Nephron (organoid): ENCODE results near the gene GDF7.
"Not testable (repeated sequence)": the region's sequence is repeated elsewhere in the genome, so short reads cannot be mapped to it uniquely, and the experiment has no call there.

ENCODE experiments used
- H3K27ac Mint-ChIP-seq, 3 experiments: 2 replicates each; pipeline ENCODE4 v1.8.0; 2020; ENCODE audit warnings: mixed read lengths in 3 of 3, mild to moderate bottlenecking in 2 of 3, moderate library complexity in 1 of 3
- H3K27me3 Mint-ChIP-seq: 2 replicates; pipeline ENCODE4 v1.8.0; 2021; ENCODE audit warnings: low read depth, mild to moderate bottlenecking, moderate library complexity, mixed read lengths
- H3K36me3 Mint-ChIP-seq: 2 replicates; pipeline ENCODE4 v1.8.0; 2020; ENCODE audit warnings: low read depth, mixed read lengths
- H3K4me1 Mint-ChIP-seq: 2 replicates; pipeline ENCODE4 v1.8.0; 2020; ENCODE audit warnings: mixed read lengths
- H3K4me3 Mint-ChIP-seq, 3 experiments: 2 replicates each; pipeline ENCODE4 v1.8.0; 2020; ENCODE audit warnings: mild to moderate bottlenecking in 3 of 3, mixed read lengths in 3 of 3, moderate library complexity in 2 of 3
- H3K9me3 Mint-ChIP-seq: 2 replicates; pipeline ENCODE4 v1.8.0; 2020; ENCODE audit warnings: mixed read lengths
- TF ChIP-seq, protein P1 (sequence below), 3 experiments: fragments of 200-600 bp; sonication (generic); IDR thresholded peaks; one replicate each; pipeline ENCODE4 v1.5.0; 2021; ENCODE audit warnings: antibody characterized with exemption in 3 of 3; ENCODE audit not compliant: unreplicated experiment in 3 of 3

The GDF7 gene

DNA sequence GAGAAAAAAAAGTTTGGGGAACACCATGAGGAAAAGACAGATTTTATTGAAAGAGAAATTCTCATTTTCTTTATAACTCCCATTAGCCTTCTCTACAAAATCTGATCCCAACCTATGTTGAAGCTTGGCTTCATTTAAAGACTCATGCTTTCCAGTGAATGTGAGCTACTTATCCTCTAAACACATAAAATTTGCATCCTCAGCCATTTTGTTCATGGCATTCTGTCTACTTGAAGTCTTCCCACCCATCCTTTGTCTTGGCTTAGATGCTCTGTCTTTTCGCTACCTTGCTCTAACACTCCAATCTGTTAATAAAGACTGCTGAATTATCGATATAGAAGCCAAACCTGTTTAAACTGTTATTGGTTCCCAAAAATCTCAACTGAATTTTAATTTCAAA is 39.3 kb downstream of the GDF7 start:
- TF ChIP-seq, protein P1, sequence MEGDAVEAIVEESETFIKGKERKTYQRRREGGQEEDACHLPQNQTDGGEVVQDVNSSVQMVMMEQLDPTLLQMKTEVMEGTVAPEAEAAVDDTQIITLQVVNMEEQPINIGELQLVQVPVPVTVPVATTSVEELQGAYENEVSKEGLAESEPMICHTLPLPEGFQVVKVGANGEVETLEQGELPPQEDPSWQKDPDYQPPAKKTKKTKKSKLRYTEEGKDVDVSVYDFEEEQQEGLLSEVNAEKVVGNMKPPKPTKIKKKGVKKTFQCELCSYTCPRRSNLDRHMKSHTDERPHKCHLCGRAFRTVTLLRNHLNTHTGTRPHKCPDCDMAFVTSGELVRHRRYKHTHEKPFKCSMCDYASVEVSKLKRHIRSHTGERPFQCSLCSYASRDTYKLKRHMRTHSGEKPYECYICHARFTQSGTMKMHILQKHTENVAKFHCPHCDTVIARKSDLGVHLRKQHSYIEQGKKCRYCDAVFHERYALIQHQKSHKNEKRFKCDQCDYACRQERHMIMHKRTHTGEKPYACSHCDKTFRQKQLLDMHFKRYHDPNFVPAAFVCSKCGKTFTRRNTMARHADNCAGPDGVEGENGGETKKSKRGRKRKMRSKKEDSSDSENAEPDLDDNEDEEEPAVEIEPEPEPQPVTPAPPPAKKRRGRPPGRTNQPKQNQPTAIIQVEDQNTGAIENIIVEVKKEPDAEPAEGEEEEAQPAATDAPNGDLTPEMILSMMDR (IDR thresholded peaks at IDR 0.05; ENCODE audit: unreplicated experiment in 3 of 3), result no peak
- no peak overlapping the region for H3K27ac Mint-ChIP-seq
- no peaks in the 10 kb centered on the region for H3K27me3 Mint-ChIP-seq
- peaks cover 3% of the 10 kb centered on the region for H3K9me3 Mint-ChIP-seq
- H3K4me1 Mint-ChIP-seq, result no peaks in the 10 kb centered on the region
- peaks cover 15% of the 10 kb centered on the region for H3K36me3 Mint-ChIP-seq
- no peak overlapping the region for H3K4me3 Mint-ChIP-seq

DNA sequence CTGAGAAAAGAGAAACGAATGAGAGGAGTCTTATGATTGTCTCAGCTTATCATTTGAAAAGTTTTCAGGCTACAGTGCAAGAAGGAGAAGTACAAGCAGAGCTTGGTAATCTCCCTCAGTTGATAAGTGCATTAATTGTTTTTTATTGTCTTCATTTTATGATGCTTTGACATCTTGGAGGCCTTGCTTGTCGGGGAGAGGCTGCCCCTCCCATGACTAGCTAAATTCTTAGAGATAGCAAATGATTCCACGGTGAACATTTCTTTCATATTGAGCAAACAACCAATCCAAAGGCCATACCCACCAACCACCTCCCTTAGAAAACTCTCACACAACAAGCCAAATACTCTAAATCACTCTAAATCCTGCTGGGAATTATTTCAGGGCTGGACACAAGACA is 39.8 kb downstream of the GDF7 start:
- TF ChIP-seq, protein P1 (IDR thresholded peaks at IDR 0.05; ENCODE audit: unreplicated experiment in 3 of 3), result no peak
- H3K27me3 Mint-ChIP-seq, result no peaks in the 10 kb centered on the region
- no peak overlapping the region for H3K4me3 Mint-ChIP-seq
- no peak overlapping the region for H3K27ac Mint-ChIP-seq
- H3K36me3 Mint-ChIP-seq, result peaks cover 16% of the 10 kb centered on the region
- peaks cover 3% of the 10 kb centered on the region for H3K9me3 Mint-ChIP-seq
- no peaks in the 10 kb centered on the region for H3K4me1 Mint-ChIP-seq

DNA sequence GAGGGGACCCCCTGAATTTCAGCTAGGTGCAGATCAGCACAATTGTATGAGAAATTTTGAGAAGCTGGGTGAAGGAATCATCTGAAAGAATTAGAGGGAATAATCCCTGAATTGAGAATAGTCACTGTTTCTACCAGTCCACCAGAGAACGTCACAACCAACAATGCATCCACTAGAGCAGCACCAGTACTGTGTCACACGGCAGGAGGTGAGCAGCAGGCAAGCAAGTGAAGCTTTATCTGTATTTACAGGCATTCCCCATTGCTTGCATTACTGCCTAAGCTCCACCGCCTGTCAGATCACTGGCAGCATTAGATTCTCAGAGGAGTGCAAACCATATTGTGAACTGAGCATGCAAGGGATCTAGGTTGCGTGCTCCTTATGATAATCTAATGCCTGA is 40.7 kb downstream of the GDF7 start:
- peaks cover 8% of the 10 kb centered on the region for H3K9me3 Mint-ChIP-seq
- TF ChIP-seq, protein P1 (IDR thresholded peaks at IDR 0.05; ENCODE audit: unreplicated experiment in 3 of 3), result no peak
- no peak overlapping the region for H3K27ac Mint-ChIP-seq
- H3K27me3 Mint-ChIP-seq, result no peaks in the 10 kb centered on the region
- no peaks in the 10 kb centered on the region for H3K4me1 Mint-ChIP-seq
- no peak overlapping the region for H3K4me3 Mint-ChIP-seq
- H3K36me3 Mint-ChIP-seq, result peaks cover 20% of the 10 kb centered on the region

DNA sequence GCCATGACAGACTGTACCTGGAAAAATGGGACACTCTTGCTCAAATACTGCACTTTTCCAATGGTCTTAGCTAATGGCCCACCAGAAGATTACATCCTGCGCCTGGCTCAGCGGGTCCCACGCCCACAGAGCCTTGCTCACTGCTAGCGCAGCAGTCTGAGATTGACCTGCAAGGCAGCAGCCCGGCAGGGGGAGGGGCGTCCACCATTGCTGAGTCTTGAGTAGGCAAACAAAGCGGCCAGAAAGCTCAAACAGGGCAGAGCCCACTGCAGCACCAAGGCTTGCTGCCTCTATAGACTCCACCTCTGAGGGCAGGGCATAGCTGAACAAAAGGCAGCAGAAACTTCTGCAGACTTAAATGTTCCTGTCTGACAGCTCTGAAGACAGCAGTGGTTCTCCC is 44.7 kb downstream of the GDF7 start:
- not testable (repeated sequence) for H3K4me3 Mint-ChIP-seq, H3K4me1 Mint-ChIP-seq, H3K27me3 Mint-ChIP-seq, H3K27ac Mint-ChIP-seq
- peaks cover 59% of the 10 kb centered on the region for H3K36me3 Mint-ChIP-seq
- peaks cover 37% of the 10 kb centered on the region for H3K9me3 Mint-ChIP-seq

DNA sequence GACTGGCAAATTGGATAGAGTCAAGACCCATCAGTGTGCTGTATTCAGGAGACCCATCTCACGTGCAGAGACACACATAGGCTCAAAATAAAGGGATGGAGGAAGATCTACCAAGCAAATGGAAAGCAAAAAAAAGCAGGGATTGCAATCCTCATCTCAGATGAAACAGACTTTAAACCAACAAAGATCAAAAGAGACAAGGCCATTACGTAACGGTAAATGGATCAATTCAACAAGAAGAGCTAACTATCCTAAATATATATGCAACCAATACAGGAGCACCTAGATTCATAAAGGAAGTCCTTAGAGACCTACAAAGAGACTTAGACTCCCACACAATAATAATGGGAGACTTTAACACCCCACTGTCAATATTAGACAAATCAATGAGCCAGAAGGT is 46.6 kb downstream of the GDF7 start:
- H3K9me3 Mint-ChIP-seq, result peaks cover 53% of the 10 kb centered on the region
- not testable (repeated sequence) for H3K4me1 Mint-ChIP-seq, H3K27ac Mint-ChIP-seq, H3K4me3 Mint-ChIP-seq, H3K27me3 Mint-ChIP-seq
- H3K36me3 Mint-ChIP-seq, result peaks cover 75% of the 10 kb centered on the region

DNA sequence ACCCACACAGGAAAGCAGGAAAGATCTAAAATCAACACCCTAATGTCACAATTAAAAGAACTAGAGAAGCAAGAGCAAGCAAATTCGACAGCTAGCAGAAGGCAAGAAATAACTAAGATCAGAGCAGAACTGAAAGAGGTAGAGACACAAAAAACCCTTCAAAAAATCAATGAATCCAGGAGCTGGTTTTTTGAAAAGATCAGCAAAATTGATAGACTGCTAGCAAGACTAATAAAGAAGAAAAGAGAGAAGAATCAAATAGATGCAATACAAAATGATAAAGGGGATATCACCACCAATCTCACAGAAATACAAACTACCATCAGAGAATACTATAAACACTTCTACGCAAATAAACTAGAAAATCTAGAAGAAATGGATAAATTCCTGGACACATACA is 47.5 kb downstream of the GDF7 start:
- not testable (repeated sequence) for H3K27ac Mint-ChIP-seq, H3K27me3 Mint-ChIP-seq, H3K4me3 Mint-ChIP-seq, H3K4me1 Mint-ChIP-seq
- H3K36me3 Mint-ChIP-seq, result peaks cover 84% of the 10 kb centered on the region
- peaks cover 59% of the 10 kb centered on the region for H3K9me3 Mint-ChIP-seq

DNA sequence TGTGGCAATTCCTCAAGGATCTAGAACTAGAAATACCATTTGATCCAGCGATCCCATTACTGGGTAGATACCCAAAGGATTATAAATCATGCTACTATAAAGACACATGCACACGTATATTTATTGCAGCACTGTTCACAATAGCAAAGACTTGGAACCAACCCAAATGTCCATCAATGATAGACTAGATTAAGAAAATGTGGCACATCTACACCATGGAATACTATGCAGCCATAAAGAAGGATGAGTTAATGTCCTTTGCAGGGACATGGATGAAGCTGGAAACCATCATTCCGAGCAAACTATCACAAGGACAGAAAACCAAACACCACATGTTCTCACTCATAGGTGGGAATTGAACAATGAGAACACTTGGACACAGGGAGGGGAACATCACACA is 49.2 kb downstream of the GDF7 start:
- H3K27ac Mint-ChIP-seq, H3K4me1 Mint-ChIP-seq, H3K27me3 Mint-ChIP-seq, H3K4me3 Mint-ChIP-seq: not testable (repeated sequence)
- H3K36me3 Mint-ChIP-seq, result peaks cover 94% of the 10 kb centered on the region
- H3K9me3 Mint-ChIP-seq, result peaks cover 70% of the 10 kb centered on the region

DNA sequence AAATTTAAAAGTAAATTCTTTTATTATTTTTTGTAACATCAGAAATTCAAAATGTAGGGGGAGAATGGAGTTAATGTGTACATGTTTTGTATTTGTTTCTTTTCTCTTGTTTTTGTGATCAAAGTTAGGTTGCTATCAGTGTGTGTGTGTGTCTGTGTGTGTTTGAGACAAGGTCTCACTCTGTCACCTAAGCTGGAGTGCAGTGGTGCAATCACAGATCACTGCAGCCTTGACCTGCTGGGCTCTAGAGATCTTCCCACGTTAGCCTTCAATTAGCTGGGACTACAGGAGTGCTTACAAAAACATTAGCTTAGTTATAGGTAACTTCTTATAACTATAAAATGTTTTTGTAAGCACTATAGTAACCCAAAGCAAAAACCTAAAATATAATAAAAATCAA is 50.7 kb downstream of the GDF7 start:
- Mint-ChIP-seq H3K27ac (no peak overlapping the region), H3K4me1 (no peaks in the 10 kb centered on the region)

More for the DNA sequence above, 50.7 kb downstream of the GDF7 start:
- H3K4me3 Mint-ChIP-seq, result no peak overlapping the region
- TF ChIP-seq, protein P1 (IDR thresholded peaks at IDR 0.05; ENCODE audit: unreplicated experiment in 3 of 3), result no peak
- H3K36me3 Mint-ChIP-seq, result peaks cover 99% of the 10 kb centered on the region
- peaks cover 72% of the 10 kb centered on the region for H3K9me3 Mint-ChIP-seq
- no peaks in the 10 kb centered on the region for H3K27me3 Mint-ChIP-seq
